Fibroblast of lung (primary cell): ENCODE data around the gene PPM1K. TPM values are rescaled to one million over a fixed set of nuclear protein-coding genes. Genes with fewer than 3 reads are reported as not detected.
"Not testable (repeated sequence)": the region's sequence is repeated elsewhere in the genome, so short reads cannot be mapped to it uniquely, and the experiment has no call there.

Experiments used
- DNase-seq, 2 donors: peaks; one replicate each; pipeline versions ENCODE4 v3.0.0 to v3.0.0-alpha.2; 2010; ENCODE audit warnings: low read depth in 2 of 2
- H2AFZ ChIP-seq: 2 replicates; pipeline ENCODE4 v1.5.1; 2012; ENCODE audit warnings: low read length, control low read depth, inconsistent platforms
- H3K27ac ChIP-seq: 2 replicates; pipeline ENCODE4 v1.5.1; 2011; ENCODE audit warnings: low read length, control low read depth; ENCODE audit not compliant: insufficient read depth
- H3K27me3 ChIP-seq: 2 replicates; pipeline ENCODE4 v1.5.1; 2011; ENCODE audit warnings: mild to moderate bottlenecking, low read length; ENCODE audit not compliant: control insufficient read depth, insufficient read depth
- H3K36me3 ChIP-seq: 2 replicates; pipeline ENCODE4 v1.5.1; 2011; ENCODE audit warnings: low read length; ENCODE audit not compliant: control insufficient read depth, insufficient read depth
- H3K4me1 ChIP-seq: 2 replicates; pipeline ENCODE4 v1.5.1; 2011; ENCODE audit warnings: low read length; ENCODE audit not compliant: control insufficient read depth, insufficient read depth; ENCODE audit errors: extremely low read depth
- H3K4me2 ChIP-seq: 2 replicates; pipeline ENCODE4 v1.5.1; 2011; ENCODE audit warnings: low read length, control low read depth; ENCODE audit not compliant: insufficient read depth; ENCODE audit errors: extremely low read depth
- H3K4me3 ChIP-seq, 4 experiments: fragments of 200-600 bp in 1 of 4; sonication (generic) in 1 of 4; replicated peaks in 1 of 4; 2 replicates each; pipeline ENCODE4 v1.5.1; 2011 to 2016; ENCODE audit warnings: low read length in 4 of 4, low read depth in 3 of 4, mild to moderate bottlenecking in 3 of 4, control low read depth in 2 of 4, inconsistent platforms in 1 of 4, mixed read lengths in 1 of 4; ENCODE audit not compliant: insufficient read depth in 1 of 4; ENCODE audit errors: control extremely low read depth in 1 of 4
- H3K79me2 ChIP-seq: 2 replicates; pipeline ENCODE4 v1.5.1; 2012; ENCODE audit warnings: mild to moderate bottlenecking, low read length, inconsistent platforms; ENCODE audit not compliant: control insufficient read depth, insufficient read depth
- H3K9ac ChIP-seq: 2 replicates; pipeline ENCODE4 v1.5.1; 2011; ENCODE audit warnings: mild to moderate bottlenecking, low read length, control low read depth; ENCODE audit not compliant: insufficient read depth
- H3K9me3 ChIP-seq: 2 replicates; pipeline ENCODE4 v1.5.1; 2012; ENCODE audit warnings: low read depth, low read length; ENCODE audit not compliant: control insufficient read depth, insufficient read depth
- H4K20me1 ChIP-seq: 2 replicates; pipeline ENCODE4 v1.5.1; 2011; ENCODE audit warnings: low read length; ENCODE audit not compliant: control insufficient read depth, insufficient read depth; ENCODE audit errors: extremely low read depth
- EZH2 ChIP-seq: IDR thresholded peaks from 2 replicates; pipeline ENCODE4 v1.5.1; 2012; ENCODE audit warnings: low read length, control low read depth, mild to moderate bottlenecking; ENCODE audit errors: missing control alignments
- polyA plus RNA-seq, 2 donors: library from polyadenylated mRNA; depleted of rRNA in 1 of 2; stranded (reverse) in 1 of 2; unstranded in 1 of 2; fragments of >200 nt; gene quantifications; 2 replicates each; pipeline ENCODE4 v1.2.1, GENCODE V29; 2011 to 2012; ENCODE audit warnings: missing spikeins in 1 of 2
- total RNA-seq: library from RNA; depleted of rRNA; stranded (reverse); fragments of >200 nt; gene quantifications from 2 replicates; pipeline ENCODE4 v1.2.1, GENCODE V29; 2014
- TF ChIP-seq, protein P1 (sequence below), 2 donors: IDR thresholded peaks in 1 of 2; conservative IDR thresholded peaks in 1 of 2; 1 replicate in 1 of 2; 2 replicates in 1 of 2; pipeline ENCODE4 v1.5.1; 2011 to 2012; ENCODE audit warnings: low read length in 2 of 2, control low read depth in 1 of 2, inconsistent platforms in 1 of 2, low read depth in 1 of 2, mild to moderate bottlenecking in 1 of 2

The PPM1K gene
- total and polyA plus RNA-seq, 2 donors (not counting 1 experiment from before 2014, with no cell fraction given) = 14.4 to 18.0 TPM

DNA sequence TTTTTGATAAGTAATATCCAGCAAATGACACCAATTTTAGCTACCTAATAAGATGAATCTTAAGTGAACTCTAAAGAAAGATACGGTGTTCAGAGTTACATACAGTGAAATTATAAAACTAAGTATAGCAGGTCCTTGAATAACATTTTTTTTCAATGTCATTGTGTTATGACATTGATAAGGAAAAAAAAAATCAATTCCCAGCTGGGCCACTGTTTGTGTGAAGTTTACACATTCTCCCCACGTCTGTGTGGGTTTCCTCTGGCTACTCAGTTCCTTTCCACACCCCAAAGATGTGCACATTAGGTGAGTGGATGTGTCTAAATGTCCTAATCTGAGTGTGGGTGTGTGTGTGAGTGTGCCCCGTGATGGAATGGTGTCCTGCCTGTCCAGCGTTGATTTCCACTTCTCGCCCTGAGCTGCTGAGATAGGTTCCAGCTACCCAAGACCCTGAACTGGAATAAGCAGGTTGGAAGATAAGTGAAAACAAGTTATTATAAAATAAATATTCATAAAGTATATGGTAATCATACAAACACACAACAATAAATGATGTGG is 31.2 kb upstream of the PPM1K start:
- Histone ChIP-seq H4K20me1 (no peaks in the 10 kb centered on the region), H3K9ac (no peak overlapping the region), H3K36me3 (no peaks in the 10 kb centered on the region), H3K4me3 (no peak overlapping the region), H3K4me2 (no peak overlapping the region), H3K27me3 (no peaks in the 10 kb centered on the region), H3K9me3 (no peaks in the 10 kb centered on the region), H2AFZ (no peak overlapping the region), H3K4me1 (no peaks in the 10 kb centered on the region), H3K79me2 (no peaks in the 10 kb centered on the region), H3K27ac (no peak overlapping the region)
- TF ChIP-seq, protein P1, sequence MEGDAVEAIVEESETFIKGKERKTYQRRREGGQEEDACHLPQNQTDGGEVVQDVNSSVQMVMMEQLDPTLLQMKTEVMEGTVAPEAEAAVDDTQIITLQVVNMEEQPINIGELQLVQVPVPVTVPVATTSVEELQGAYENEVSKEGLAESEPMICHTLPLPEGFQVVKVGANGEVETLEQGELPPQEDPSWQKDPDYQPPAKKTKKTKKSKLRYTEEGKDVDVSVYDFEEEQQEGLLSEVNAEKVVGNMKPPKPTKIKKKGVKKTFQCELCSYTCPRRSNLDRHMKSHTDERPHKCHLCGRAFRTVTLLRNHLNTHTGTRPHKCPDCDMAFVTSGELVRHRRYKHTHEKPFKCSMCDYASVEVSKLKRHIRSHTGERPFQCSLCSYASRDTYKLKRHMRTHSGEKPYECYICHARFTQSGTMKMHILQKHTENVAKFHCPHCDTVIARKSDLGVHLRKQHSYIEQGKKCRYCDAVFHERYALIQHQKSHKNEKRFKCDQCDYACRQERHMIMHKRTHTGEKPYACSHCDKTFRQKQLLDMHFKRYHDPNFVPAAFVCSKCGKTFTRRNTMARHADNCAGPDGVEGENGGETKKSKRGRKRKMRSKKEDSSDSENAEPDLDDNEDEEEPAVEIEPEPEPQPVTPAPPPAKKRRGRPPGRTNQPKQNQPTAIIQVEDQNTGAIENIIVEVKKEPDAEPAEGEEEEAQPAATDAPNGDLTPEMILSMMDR (conservative IDR thresholded peaks at IDR 0.05 in 1 of 2, IDR thresholded peaks at IDR 0.05 in 1 of 2; ENCODE audit: low read depth in 1 of 2, low read length in 2 of 2) = no peak
- no peak for TF ChIP-seq EZH2
- DNase-seq = no peak

DNA sequence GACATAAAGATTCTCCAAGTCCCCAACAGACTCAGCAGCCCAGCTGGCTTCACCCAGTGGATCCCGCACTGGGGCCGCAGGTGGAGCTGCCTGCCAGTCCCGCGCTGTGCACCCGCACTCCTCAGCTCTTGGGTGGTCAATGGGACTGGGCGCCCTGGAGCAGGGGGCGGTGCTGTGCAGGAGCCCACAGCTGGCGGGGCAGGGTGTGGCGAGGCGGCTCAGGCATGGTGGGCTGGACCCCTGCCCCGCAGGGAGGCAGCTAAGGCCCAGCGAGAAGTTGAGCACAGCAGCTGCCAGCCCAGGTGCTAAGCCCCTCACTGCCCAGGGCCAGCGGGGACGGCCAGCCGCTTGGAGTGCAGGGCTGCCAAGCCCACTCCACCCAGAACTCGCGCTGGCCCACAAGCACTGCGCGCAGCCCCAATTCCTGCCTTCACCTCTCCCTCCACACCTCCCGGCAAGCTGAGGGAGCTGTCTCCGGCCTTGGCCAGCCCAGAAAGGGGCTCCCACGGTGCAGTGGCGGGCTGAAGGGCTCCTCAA is 28.8 kb upstream of the PPM1K start:
- H2AFZ ChIP-seq, H3K4me1 ChIP-seq, H3K9ac ChIP-seq, DNase-seq, H3K27me3 ChIP-seq, H3K27ac ChIP-seq, H3K4me3 ChIP-seq, H3K79me2 ChIP-seq, H3K36me3 ChIP-seq, H4K20me1 ChIP-seq, H3K9me3 ChIP-seq, H3K4me2 ChIP-seq: not testable (repeated sequence)

DNA sequence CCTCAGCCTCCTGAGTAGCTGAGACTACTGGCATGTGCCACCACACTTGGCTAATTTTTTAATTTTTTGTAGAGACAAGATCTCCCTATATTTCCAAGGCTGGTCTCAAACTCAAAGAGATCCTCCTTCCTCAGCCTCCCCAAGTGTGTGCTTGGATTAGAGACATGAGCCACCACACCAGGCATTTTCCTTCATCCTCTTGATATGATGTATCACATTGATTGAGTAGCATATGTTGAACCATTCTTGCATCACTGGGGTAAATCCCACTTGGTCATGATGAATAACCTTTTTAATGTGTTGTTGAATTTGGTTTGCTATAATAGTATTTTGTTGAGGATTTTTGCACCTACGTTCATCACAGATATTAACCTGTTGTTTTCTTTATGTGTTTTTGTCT is 24.2 kb upstream of the PPM1K start:
- Histone ChIP-seq H2AFZ (no peak overlapping the region), H4K20me1 (no peaks in the 10 kb centered on the region), H3K27ac (no peak overlapping the region), H3K4me3 (no peak overlapping the region), H3K4me1 (no peaks in the 10 kb centered on the region), H3K9me3 (no peaks in the 10 kb centered on the region), H3K36me3 (no peaks in the 10 kb centered on the region), H3K27me3 (no peaks in the 10 kb centered on the region), H3K79me2 (no peaks in the 10 kb centered on the region), H3K4me2 (no peak overlapping the region), H3K9ac (no peak overlapping the region)
- no peak for DNase-seq
- no peak for TF ChIP-seq EZH2
- TF ChIP-seq, protein P1 (conservative IDR thresholded peaks at IDR 0.05 in 1 of 2, IDR thresholded peaks at IDR 0.05 in 1 of 2; ENCODE audit: low read depth in 1 of 2, low read length in 2 of 2) = no peak
